ENCODE measurements around the gene CBR3.

The CBR3 gene

DNA sequence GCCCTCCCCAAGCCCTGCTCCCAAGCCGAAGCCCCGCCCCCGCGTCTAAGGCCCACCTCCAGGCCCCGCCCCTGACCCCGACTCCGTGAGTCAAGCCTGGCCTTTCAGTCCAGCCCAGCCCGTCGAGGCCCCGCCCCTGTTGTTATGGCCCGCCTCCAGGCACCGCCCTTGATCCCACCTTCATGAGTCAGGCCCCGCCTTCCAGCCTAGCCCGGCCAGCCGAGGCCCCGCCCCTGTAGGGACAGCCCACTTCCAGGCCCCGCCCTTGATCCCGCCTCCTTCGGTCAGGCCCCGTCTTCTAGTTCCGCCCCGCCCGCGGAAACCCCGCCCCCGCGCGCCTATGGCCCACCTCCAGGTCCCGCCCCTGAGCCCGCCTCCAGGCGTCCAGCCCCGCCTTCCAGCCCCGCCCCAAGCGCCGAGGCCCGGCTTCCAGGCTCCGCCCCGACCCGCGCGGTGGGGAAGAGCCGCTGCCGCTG, 21.5 kb downstream of the CBR3 start:
- DNase-seq (ENCODE audit: low spot score) = peak; percentile 97

DNA sequence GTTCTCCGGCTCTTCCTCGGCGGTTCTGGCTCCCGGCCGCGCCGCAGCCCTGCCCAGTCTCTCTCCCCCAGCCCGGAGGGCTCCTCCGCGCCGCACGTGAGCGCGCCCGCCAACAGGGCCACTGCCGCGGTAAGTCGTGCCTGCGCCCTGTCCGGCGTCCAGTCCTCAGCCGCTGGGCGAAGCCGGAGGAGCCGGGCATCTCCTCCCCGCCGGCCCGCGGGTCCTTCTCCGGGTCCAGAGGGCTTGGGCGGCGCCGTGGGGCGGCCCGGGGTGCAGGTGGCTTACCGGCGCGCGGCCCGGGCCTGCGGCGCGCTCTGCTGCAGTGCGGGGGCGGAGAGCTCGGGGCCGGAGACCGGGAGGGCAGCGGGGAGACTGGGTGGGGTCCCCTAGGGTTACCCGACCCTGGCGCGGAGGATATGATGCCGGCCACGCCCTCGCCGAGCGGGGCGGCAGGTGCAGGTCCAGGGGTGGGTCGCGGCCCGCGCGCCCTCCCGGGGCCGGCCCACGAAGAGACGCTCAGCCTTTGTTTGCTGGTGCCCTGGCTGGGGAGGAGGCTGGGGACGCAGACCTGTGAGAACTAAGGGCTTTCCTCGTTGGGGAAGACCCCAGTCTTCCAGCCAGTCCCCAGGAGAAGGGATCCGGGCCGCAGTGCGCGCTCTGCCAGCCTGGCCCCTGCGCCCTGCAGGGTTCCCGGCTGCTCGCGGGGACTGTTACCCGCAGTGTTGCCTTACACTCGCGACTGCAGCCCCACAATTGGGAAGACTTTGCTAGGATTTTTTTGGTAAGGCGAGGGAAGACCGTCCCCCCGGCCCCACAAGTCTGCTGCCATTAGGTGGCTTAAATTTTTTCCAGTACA, 22.2 kb downstream of the CBR3 start, which contains the start of gene DOP1B:
Gene DOP1B (plus strand): TSS at position 10 of the 856 bp plus-strand sequence. CDS start 7,910 bp downstream, outside the sequence.
- peak; percentile 56 for DNase-seq (ENCODE audit: low spot score)

DNA sequence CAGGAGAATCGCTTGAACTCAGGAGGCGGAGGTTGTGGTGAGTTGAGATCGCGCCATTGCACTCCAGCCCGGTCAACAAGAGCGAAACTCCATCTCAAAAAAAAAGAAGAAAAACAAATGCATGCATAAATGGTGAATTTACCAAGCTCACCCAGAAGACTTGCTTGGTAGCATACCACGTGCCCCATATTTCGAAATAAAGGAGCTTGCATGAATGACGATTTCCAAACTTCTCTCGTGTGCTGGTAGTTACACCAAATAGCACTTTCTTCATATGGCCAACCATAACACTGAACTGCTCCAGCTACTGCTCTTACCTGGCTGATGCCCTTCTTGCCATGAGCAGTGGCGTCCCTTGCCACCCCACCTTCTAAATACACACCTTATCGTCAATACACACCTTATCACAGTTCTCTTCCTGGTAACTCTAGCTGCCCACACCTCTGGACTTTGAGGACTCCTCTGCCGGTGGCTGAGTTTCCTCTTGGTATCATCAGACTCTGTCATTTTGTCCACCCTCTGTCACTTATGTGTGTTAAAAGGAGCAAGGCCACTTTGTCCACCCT, 24.6 kb downstream of the CBR3 start:
- no peak for DNase-seq (ENCODE audit: low spot score)

- DNase-seq (ENCODE audit: low spot score) = no peak
Measured at GRCh38 chr21:36160850-36161178, 25.9 kb downstream of the CBR3 start.

DNA sequence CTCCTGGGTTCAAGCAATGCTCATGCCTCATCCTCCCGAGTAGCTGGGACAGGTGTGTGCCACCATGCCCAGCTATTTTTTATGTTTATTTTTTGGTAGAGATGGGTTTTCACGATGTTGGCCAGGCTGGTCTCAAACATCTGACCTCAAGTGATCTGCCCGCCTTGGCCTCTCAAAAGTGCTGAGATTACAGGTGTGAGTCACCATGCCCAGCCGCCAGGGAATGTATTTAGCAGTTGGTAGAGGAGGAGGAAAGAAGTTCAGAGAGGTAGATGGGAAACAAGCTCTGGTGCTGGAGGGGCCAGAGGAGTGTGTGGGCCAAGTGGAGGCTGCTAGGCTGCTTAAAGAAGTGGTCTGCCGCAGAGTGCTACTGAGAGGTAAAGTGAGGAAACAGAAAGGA, 27.8 kb downstream of the CBR3 start:
- no peak for DNase-seq (ENCODE audit: low spot score)

DNA sequence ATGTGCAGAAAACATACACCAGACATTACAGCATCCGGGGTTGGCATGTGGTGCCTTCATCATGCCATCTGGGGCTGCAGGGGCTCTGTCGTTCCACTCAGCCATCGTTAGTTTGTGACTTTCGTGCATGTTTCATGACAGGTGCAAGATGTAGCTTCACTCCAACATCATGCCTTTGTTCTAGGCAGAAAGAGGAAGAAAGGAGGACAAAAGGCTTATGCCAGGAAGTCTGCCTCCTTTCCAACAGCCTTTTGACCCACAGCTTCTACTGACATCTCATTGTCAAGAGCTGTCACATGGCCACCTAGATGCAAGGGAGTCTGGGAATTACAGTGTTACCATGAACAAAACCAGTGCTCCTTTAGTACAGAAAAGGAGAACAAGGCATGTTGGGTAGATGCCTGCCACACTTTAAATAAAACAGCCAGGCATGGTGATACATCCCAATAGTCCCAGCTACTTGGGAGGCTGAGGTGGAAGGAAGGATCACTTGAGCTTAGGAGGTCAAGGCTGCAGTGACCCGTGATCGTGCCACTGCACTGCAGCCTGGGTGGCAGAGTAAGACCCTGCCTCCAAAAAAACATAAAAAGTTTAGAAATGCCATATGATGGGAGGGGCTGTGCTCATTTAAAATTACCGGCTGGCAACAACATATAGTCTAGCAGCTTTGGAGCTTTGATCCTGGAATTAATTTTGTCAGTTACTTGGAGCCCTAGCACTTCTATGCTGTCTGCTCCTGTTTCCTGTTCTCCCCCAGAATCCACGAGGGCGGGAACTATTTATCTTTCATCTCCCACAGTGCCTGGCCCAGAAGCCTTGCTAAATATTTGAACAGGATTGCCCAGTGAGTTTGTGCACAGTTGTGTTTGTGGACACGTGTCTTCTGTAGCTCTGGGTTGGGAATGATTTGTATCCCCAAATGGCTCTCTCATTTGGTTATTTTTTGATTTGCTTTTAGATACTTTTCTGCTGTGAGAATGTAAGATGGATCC, 29.2 kb downstream of the CBR3 start:
- no peak for DNase-seq (ENCODE audit: low spot score)

GRCh38 chr21:36165356-36165755, 30.5 kb downstream of the CBR3 start:
- DNase-seq (ENCODE audit: low spot score) = no peak

DNA sequence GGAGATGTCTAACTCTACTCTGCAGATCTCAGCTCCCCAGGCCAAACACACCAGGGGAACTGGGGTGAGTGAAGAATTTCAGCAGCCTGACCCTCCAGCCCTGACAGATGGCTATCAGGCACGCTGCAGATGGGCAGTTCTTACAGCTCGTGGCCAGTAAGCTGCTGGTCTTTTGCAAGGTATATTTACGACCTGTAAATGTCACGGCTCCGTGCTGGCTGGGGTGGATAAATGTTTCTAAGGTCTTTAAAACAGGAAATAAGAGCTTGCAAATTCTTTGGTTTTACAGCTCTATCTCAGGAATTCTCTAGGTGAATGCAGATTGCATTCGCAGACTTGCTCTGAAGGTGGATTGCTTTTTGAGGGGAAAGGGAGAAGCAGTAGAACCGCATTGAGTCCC, 31.8 kb downstream of the CBR3 start:
- DNase-seq (ENCODE audit: low spot score) = no peak

DNA sequence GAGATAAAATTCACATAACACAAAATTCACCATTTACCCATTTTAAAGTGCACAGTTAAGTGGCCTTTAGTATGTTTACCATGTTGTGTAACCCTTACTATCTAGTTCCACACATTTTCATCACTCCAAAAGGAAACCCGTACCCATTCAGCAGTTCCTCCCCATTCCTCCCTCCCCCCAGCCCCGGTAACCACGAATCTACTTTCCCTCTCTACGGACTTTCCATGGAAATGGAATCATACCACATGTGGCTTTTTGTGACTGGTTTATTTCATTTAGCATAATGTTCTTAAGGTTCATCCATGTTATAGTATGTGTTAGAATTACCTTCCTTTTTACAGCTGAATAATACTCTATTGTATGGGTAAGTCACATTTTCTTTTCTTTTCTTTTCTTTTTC, 32.7 kb downstream of the CBR3 start:
- DNase-seq (ENCODE audit: low spot score) = no peak

DNA sequence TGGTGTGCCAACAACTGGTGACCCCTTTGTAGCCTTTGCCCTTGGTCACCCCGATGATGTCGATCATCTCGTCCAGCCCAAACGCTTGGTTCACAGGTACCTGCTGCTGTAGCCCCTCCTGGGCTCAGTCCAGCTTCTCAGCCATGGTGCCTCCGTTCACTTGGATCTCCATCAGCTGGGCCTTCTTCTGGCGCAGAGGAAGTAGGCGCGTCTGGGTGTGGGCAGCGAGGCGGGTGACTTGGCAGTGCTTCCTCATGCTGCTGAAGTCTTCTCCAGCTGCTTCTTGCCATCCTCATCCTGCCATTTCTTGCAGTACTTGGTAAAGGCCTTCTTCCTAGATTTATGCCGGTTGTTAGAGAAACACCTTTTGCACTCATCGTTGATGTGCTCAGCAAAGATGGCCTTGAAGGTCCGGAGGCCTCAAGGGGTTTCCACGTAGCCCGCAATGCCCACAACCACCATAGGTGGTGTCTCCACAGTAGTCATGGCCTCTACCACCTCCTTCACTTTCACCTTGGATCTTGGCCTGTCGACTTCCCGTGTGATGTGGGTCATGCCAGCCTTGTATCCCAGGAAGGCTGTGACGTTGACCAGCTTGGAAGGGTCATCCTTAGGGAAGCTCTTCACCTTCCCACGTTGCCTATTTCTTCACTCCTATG, 34.7 kb downstream of the CBR3 start:
- DNase-seq (ENCODE audit: low spot score) = peak; percentile 27

- no peak for DNase-seq (ENCODE audit: low spot score)
Measured at GRCh38 chr21:36170823-36171222, 35.9 kb downstream of the CBR3 start.

DNA sequence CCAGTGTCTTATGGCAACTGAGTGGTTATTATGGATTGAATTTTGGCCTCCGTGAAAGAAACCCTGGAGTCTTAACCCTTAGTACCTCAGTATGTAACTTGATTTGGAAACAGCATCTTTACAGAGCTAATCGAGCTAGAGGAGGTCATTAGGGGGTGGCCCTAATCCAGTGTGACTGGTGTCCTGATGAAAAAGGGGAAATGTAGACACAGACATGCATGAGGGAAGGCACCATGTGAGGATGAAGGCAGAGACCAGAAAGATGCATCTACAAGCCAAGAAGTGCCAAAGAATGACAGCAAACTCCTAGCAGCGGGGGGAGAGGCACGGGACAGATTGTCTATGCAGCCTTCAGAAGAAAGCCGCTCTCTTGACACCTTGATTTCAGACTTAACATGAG, 36.5 kb downstream of the CBR3 start:
- no peak for DNase-seq (ENCODE audit: low spot score)

GRCh38 chr21:36171741-36172331, 37.0 kb downstream of the CBR3 start:
- no peak for DNase-seq (ENCODE audit: low spot score)

DNA sequence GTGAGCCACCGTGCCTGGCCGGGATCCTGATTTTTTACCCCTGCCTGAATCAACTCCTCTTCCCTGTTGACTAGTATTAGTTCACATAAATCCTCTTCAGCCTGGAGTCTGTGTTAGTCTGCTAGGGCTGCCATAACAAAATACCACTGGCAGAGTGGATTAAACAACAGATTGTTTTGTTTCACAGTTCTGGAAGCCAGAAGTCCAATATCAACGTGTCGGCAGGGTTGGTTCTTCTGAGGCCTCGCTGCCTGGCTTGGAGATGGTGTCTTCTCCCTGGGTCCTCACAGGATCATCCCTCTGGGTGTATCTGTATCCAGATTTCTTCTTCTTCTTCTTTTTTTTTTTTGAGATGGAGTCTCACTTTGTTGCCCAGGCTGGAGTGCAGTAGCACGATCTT, 39.9 kb downstream of the CBR3 start:
- DNase-seq (ENCODE audit: low spot score) = no peak

DNA sequence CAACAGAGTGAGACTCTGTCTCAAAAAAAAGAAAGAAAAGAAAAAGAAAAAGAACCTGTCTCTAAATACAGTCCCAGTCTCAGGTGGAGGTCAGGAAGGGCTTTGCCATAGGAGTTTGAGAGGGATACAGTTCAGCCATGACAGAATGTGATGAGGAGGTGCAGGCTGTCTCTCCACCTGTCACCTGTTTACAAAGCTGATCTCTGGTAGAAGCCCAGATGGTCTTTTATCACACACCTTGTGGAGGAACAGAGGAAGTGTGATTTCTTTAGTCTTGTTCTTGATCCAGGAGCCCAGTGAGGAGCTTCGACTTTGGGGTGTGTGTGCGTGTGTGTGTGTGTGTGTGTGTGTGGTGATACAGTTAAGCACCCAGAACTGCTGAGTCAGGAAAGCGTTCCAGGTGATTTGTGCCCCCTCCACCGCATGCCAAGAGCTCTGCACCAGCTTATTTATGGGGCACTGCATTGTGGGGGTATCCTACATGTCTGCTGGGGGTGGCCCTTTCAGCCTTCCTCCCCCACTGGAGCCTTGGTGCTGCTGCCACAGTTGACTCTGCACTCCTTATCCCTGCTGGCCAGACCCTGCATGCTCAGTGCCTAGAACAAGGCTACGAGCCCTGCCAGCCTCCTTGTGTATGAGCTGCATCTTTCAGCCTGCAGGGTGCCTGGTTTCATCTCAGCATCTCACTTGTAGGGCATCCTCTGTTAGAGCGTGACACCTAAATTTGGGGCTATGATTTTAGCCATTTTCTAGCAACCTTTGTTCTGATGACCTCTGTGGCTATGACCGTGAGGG, 41.1 kb downstream of the CBR3 start:
- no peak for DNase-seq (ENCODE audit: low spot score)

GRCh38 chr21:36178349-36178748, 43.5 kb downstream of the CBR3 start:
- no peak for DNase-seq (ENCODE audit: low spot score)

DNA sequence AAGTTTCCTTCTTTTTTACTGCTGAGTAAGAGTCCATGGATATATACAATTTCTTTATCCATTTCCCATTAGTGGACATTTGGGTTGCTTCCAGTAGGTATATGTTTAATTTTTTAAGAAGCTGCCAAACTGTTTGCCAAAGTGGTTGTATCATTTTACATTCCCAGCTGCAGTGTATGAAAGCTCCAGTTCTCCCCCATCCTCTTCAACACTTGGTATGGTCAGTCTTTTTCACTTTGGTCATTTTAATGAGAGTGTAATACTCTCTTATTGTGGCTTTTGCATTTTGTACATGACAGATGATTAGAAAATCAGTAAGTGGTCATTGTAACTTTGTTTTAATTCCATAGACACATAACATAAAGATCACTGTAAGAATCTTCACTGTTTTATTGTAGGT, 44.3 kb downstream of the CBR3 start:
- DNase-seq (ENCODE audit: low spot score) = no peak

DNA sequence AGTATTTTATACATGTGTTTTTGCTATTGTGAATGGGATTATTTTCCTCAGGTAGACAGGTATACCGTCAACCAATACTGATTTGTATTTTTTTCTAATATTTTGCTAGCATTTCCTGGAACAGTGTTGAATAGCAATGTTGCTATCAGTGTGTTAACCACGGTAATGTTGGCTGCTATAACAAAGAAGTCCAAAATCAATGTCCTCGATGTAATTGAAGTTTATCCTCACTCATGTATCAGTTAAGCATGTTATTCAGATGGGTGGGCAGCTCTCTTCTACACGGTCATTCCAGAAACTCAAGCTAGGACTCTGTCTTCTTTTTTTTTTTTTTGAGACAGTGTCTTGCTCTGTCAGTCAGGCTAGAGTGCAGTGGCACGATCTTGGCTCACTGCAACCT, 46.1 kb downstream of the CBR3 start:
- DNase-seq (ENCODE audit: low spot score) = no peak

DNA sequence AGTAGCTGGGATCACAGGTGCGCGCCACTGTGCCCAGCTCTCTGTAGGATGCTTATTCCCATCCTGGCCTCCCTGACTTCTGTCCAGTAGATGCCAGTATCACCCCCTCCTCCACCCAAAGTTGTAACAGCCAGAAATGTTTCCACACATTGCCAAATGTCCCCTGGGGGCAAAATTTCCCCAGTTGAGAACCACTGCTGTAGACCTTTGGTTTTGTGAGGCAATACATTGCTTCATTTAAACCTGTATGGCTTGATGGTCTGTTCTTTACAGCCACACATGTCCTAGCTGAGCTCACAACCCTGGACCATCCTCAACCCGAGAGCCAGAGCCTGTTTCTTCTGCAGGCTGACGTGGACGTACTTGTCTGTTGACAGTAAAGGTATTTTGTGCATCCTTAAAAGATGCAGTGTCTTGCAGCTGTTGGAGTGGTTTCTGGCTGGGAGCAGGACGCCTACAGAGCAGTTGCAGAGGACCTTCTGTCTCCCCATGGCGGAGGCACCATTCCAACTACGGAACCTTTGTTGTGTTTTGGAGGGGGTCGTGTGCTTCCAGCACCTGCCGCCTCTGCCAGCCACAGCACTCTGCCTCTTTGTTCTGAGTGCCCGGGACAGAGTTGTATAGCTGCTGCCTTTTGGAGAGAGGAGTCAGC, 48.4 kb downstream of the CBR3 start:
- DNase-seq (ENCODE audit: low spot score) = no peak

- no peak for DNase-seq (ENCODE audit: low spot score)
Measured at GRCh38 chr21:36184545-36184944, 49.7 kb downstream of the CBR3 start.
